CD14-positive monocyte (primary cell): ENCODE measurements around the gene DNAJC18. TPM values are rescaled to one million over a fixed set of nuclear protein-coding genes. Genes with fewer than 3 reads are reported as not detected.
A peak's percentile ranks its signal among the peaks of the same experiment; 100 is the strongest.

Experiments used
- DNase-seq, 3 donors: peaks; one replicate each; pipeline ENCODE4 v3.0.0-alpha.2; 2011 to 2022
- H2AFZ ChIP-seq: 2 replicates; pipeline ENCODE4 v1.6.0; 2012; ENCODE audit warnings: mild to moderate bottlenecking, low read depth, low read length, inconsistent platforms; ENCODE audit not compliant: insufficient read depth, poor library complexity, severe bottlenecking
- H3K27ac ChIP-seq, 2 donors: 1 replicate in 1 of 2; 2 replicates in 1 of 2; pipeline ENCODE4 v1.5.1; 2012 to 2013; ENCODE audit warnings: low read length in 2 of 2, control low read depth in 1 of 2, inconsistent platforms in 1 of 2, low read depth in 1 of 2, mild to moderate bottlenecking in 1 of 2
- H3K27me3 ChIP-seq, 2 donors: one replicate each; pipeline versions ENCODE4 v1.6.0 to v1.6.1; 2011 to 2013; ENCODE audit warnings: low read length in 2 of 2; ENCODE audit not compliant: control insufficient read depth in 2 of 2, insufficient read depth in 2 of 2
- H3K36me3 ChIP-seq, 2 donors: replicated peaks in 1 of 2; 1 replicate in 1 of 2; 2 replicates in 1 of 2; pipeline versions ENCODE4 v1.5.1 to v1.6.1; 2012 to 2013; ENCODE audit warnings: low read length in 2 of 2, control low read depth in 1 of 2, inconsistent platforms in 1 of 2, mild to moderate bottlenecking in 1 of 2; ENCODE audit not compliant: insufficient read depth in 2 of 2, control insufficient read depth in 1 of 2
- H3K4me1 ChIP-seq, 2 donors: 1 replicate in 1 of 2; 2 replicates in 1 of 2; pipeline versions ENCODE4 v1.5.1 to v1.6.1; 2012 to 2013; ENCODE audit warnings: low read length in 2 of 2, control low read depth in 1 of 2, inconsistent platforms in 1 of 2, mild to moderate bottlenecking in 1 of 2, moderate library complexity in 1 of 2; ENCODE audit not compliant: insufficient read depth in 2 of 2, control insufficient read depth in 1 of 2
- H3K4me2 ChIP-seq: replicated peaks from 2 replicates; pipeline ENCODE3; 2012; ENCODE audit warnings: low read length, moderate library complexity, mild to moderate bottlenecking; ENCODE audit not compliant: poor library complexity, severe bottlenecking; ENCODE audit errors: extremely low read depth
- H3K4me3 ChIP-seq, 3 experiments: fragments of 200-600 bp in 1 of 3; sonication (generic) in 1 of 3; replicated peaks in 1 of 3; 1 replicate in 2 of 3; 2 replicates in 1 of 3; pipeline ENCODE4 v1.5.1; 2011 to 2013; ENCODE audit warnings: low read length in 3 of 3, mild to moderate bottlenecking in 3 of 3, control low read depth in 2 of 3, low read depth in 2 of 3, inconsistent platforms in 1 of 3, moderate library complexity in 1 of 3
- H3K79me2 ChIP-seq: 2 replicates; pipeline ENCODE4 v1.6.0; 2012; ENCODE audit warnings: mild to moderate bottlenecking, control low read depth, inconsistent platforms, low read length, moderate library complexity; ENCODE audit not compliant: insufficient read depth
- H3K9ac ChIP-seq: 2 replicates; pipeline ENCODE4 v1.6.0; 2017; ENCODE audit warnings: low read length, mild to moderate bottlenecking; ENCODE audit not compliant: insufficient read depth, poor library complexity, severe bottlenecking
- H3K9me3 ChIP-seq, 2 donors: replicated peaks in 1 of 2; 1 replicate in 1 of 2; 2 replicates in 1 of 2; pipeline versions ENCODE4 v1.5.1 to v1.6.1; 2012 to 2013; ENCODE audit warnings: low read length in 2 of 2, control low read depth in 1 of 2; ENCODE audit not compliant: control insufficient read depth in 1 of 2, insufficient read depth in 1 of 2
- H4K20me1 ChIP-seq: 2 replicates; pipeline ENCODE4 v1.6.0; 2012; ENCODE audit warnings: mild to moderate bottlenecking, low read length, control low read depth, moderate library complexity; ENCODE audit not compliant: insufficient read depth
- H3K27ac Mint-ChIP-seq, 7 donors: one replicate each; pipeline ENCODE4 v1.8.0; 2020; ENCODE audit warnings: mild to moderate bottlenecking in 7 of 7, mixed read lengths in 7 of 7, moderate library complexity in 6 of 7, inconsistent platforms in 2 of 7
- H3K27me3 Mint-ChIP-seq, 3 donors: one replicate each; pipeline ENCODE4 v1.8.0; 2021 to 2022; ENCODE audit warnings: low read depth in 3 of 3, mild to moderate bottlenecking in 3 of 3, mixed read lengths in 3 of 3, moderate library complexity in 3 of 3, inconsistent platforms in 1 of 3
- H3K36me3 Mint-ChIP-seq, 2 donors: one replicate each; pipeline ENCODE4 v1.8.0; 2020; ENCODE audit warnings: mixed read lengths in 2 of 2, inconsistent platforms in 1 of 2, mild to moderate bottlenecking in 1 of 2
- H3K4me1 Mint-ChIP-seq: one replicate; pipeline ENCODE4 v1.8.0; 2020; ENCODE audit warnings: mild to moderate bottlenecking, mixed read lengths
- H3K4me3 Mint-ChIP-seq, 2 donors: one replicate each; pipeline ENCODE4 v1.8.0; 2020; ENCODE audit warnings: mild to moderate bottlenecking in 2 of 2, mixed read lengths in 2 of 2, moderate library complexity in 1 of 2
- H3K9me3 Mint-ChIP-seq, 7 donors: one replicate each; pipeline ENCODE4 v1.8.0; 2020 to 2022; ENCODE audit warnings: mixed read lengths in 7 of 7, mild to moderate bottlenecking in 6 of 7, moderate library complexity in 6 of 7, inconsistent platforms in 2 of 7
- WGBS: methylation state at CpG from one replicate; pipeline ENCODE4 v1.1.5; 2013; ENCODE audit warnings: missing lambda C conversion rate; ENCODE audit not compliant: insufficient coverage; 5-methylcytosine and 5-hydroxymethylcytosine counted together
- intact Hi-C, 2 donors: fragments of 100-400 bp; cut with micrococcal nuclease; formaldehyde crosslinking; loops; one replicate each; pipeline versions ENCODE4 v1.15.0 to v1.15.1; 2023
- polyA plus RNA-seq, 3 donors: library from polyadenylated mRNA; depleted of rRNA in 1 of 3; unstranded in 2 of 3; stranded (reverse) in 1 of 3; fragments of 300-500 nt in 2 of 3; fragments of >200 nt in 1 of 3; fragmentation: Illumina TruSeq in 2 of 3; gene quantifications; 1 replicate in 2 of 3; 2 replicates in 1 of 3; pipeline ENCODE4 v1.2.3, GENCODE V29; 2012 to 2021
- TF ChIP-seq, protein P1 (sequence below): fragments of 200-600 bp; IDR thresholded peaks from one replicate; pipeline ENCODE4 v1.8.0; 2022; ENCODE audit warnings: antibody characterized with exemption, mild to moderate bottlenecking

Gene DNAJC18
- polyA plus RNA-seq, 3 donors = 0.87 to 2.6 (median 2.2) TPM

GRCh38 chr5:139461698-139462097 lies 22.4 kb upstream of the DNAJC18 start:
- Mint-ChIP-seq H3K9me3 (peaks cover 0 to 2% (median 0%) of the 10 kb centered on the region in 7 donors), H3K36me3 (no peaks in the 10 kb centered on the region), H3K4me3 (no peak overlapping the region), H3K27ac (no peak overlapping the region), H3K4me1 (peaks cover 13% of the 10 kb centered on the region), H3K27me3 (peaks cover 0 to 5% (median 2%) of the 10 kb centered on the region in 3 donors)
- DNase-seq = peak in 1 of 3 donors; percentile 36
- H3K4me3 ChIP-seq = no peak overlapping the region
- H3K79me2 ChIP-seq = no peaks in the 10 kb centered on the region
- H3K4me1 ChIP-seq = peaks cover 3 to 7% of the 10 kb centered on the region in 2 donors
- no peaks in the 10 kb centered on the region for H3K9me3 ChIP-seq
- no peak overlapping the region for H3K4me2 ChIP-seq
- H3K9ac ChIP-seq = no peak overlapping the region
- H3K27ac ChIP-seq = no peak overlapping the region
- H3K27me3 ChIP-seq = no peaks in the 10 kb centered on the region
- H2AFZ ChIP-seq = no peak overlapping the region
- 69% methylated on average over 2 of the region's 5 CpGs for WGBS
- TF ChIP-seq, protein P1, sequence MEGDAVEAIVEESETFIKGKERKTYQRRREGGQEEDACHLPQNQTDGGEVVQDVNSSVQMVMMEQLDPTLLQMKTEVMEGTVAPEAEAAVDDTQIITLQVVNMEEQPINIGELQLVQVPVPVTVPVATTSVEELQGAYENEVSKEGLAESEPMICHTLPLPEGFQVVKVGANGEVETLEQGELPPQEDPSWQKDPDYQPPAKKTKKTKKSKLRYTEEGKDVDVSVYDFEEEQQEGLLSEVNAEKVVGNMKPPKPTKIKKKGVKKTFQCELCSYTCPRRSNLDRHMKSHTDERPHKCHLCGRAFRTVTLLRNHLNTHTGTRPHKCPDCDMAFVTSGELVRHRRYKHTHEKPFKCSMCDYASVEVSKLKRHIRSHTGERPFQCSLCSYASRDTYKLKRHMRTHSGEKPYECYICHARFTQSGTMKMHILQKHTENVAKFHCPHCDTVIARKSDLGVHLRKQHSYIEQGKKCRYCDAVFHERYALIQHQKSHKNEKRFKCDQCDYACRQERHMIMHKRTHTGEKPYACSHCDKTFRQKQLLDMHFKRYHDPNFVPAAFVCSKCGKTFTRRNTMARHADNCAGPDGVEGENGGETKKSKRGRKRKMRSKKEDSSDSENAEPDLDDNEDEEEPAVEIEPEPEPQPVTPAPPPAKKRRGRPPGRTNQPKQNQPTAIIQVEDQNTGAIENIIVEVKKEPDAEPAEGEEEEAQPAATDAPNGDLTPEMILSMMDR = no peak
- no peaks in the 10 kb centered on the region for H3K36me3 ChIP-seq
- H4K20me1 ChIP-seq = no peaks in the 10 kb centered on the region
- intact Hi-C loops = no loop called here

DNA sequence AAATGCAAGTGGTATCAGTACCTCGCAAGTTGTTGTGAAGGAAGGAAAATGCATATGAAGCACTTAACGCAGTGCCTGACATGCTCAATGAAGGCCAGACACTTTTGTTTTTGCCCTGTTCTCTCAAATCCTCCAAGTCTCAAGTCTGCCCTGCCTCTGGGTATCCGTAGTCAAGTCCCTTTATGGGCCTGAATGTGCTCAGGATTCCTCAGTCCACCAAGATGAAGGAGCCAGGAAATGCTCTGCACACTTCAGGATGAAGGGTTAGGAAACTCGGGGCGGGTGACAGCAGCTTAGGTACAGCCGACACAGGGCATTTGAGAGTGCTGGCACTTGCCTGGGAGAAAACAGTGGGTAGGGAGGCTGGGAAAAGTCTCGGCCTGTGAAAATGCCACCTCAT lies 21.9 kb upstream of the DNAJC18 start:
- Histone ChIP-seq H3K27ac (no peak overlapping the region), H3K4me3 (no peak overlapping the region), H3K9ac (no peak overlapping the region), H3K4me2 (no peak overlapping the region), H3K79me2 (no peaks in the 10 kb centered on the region), H2AFZ (no peak overlapping the region), H3K9me3 (no peaks in the 10 kb centered on the region), H4K20me1 (no peaks in the 10 kb centered on the region), H3K4me1 (peaks cover 3 to 7% of the 10 kb centered on the region in 2 donors), H3K36me3 (no peaks in the 10 kb centered on the region), H3K27me3 (no peaks in the 10 kb centered on the region)
- WGBS = 76% methylated on average over 3 of the region's 7 CpGs
- H3K27ac Mint-ChIP-seq = no peak overlapping the region
- H3K36me3 Mint-ChIP-seq = no peaks in the 10 kb centered on the region
- intact Hi-C loops = no loop called here
- H3K9me3 Mint-ChIP-seq = peaks cover 0 to 2% (median 0%) of the 10 kb centered on the region in 7 donors
- TF ChIP-seq, protein P1 = no peak
- no peak overlapping the region for H3K4me3 Mint-ChIP-seq
- no peak for DNase-seq
- H3K27me3 Mint-ChIP-seq = peaks cover 0 to 4% (median 3%) of the 10 kb centered on the region in 3 donors
- H3K4me1 Mint-ChIP-seq = peaks cover 13% of the 10 kb centered on the region
